B cell (primary cell): ENCODE measurements around the gene PLA2G4C. TPM values are rescaled to one million over a fixed set of nuclear protein-coding genes. Genes with fewer than 3 reads are reported as not detected.

Experiments
- ATAC-seq: fragments of 200-7000 bp; cut with Tn5 transposase; one replicate; pipeline ENCODE4 v1.10.0; 2021; ENCODE audit warnings: low read depth, mild to moderate bottlenecking, moderate number of reproducible peaks, moderate library complexity
- CTCF ChIA-PET: fragments of 350-600 bp; sonication (Branson Sonifier 250); formaldehyde crosslinking; loops from one replicate; lab custom pipeline; 2021; ENCODE audit warnings: antibody characterized with exemption, inconsistent platforms; lab: Charles Lee
- POLR2A ChIA-PET: fragments of 350-600 bp; sonication (Branson Sonifier 250); formaldehyde crosslinking; loops from one replicate; lab custom pipeline; 2021; ENCODE audit warnings: antibody characterized with exemption; lab: Charles Lee
- DNase-seq: peaks from one replicate; pipeline ENCODE4 v3.0.0; 2013
- H2AFZ ChIP-seq: 2 replicates; pipeline ENCODE4 v1.6.1; 2012; ENCODE audit warnings: mild to moderate bottlenecking, low read depth, low read length; ENCODE audit not compliant: insufficient read depth, poor library complexity, severe bottlenecking
- H3K27ac ChIP-seq, 2 donors: 1 replicate in 1 of 2; 2 replicates in 1 of 2; pipeline ENCODE4 v1.5.1; 2012 to 2013; ENCODE audit warnings: low read length in 2 of 2, mild to moderate bottlenecking in 2 of 2, moderate library complexity in 1 of 2
- H3K27me3 ChIP-seq, 4 experiments: fragments of 200-600 bp in 1 of 4; sonication (generic) in 1 of 4; replicated peaks in 1 of 4; 1 replicate in 2 of 4; 2 replicates in 2 of 4; pipeline versions ENCODE4 v1.6.1 to v1.7.0; 2013 to 2016; ENCODE audit warnings: low read length in 3 of 4, mild to moderate bottlenecking in 2 of 4, mixed read lengths in 1 of 4, moderate library complexity in 1 of 4; ENCODE audit not compliant: insufficient read depth in 4 of 4, control insufficient read depth in 3 of 4; ENCODE audit errors: control extremely low read depth in 1 of 4
- H3K36me3 ChIP-seq, 2 experiments: replicated peaks in 1 of 2; 1 replicate in 1 of 2; 2 replicates in 1 of 2; pipeline versions ENCODE4 v1.6.1 to v1.7.1; 2013; ENCODE audit warnings: low read length in 1 of 2; ENCODE audit not compliant: insufficient read depth in 2 of 2, control insufficient read depth in 1 of 2; ENCODE audit errors: control extremely low read depth in 1 of 2, extremely low read depth in 1 of 2
- H3K4me1 ChIP-seq, 2 donors: fragments of 200-600 bp in 1 of 2; sonication (generic) in 1 of 2; 1 replicate in 1 of 2; 2 replicates in 1 of 2; pipeline versions ENCODE4 v1.5.1 to v1.6.1; 2013 to 2017; ENCODE audit warnings: low read length in 2 of 2; ENCODE audit not compliant: control insufficient read depth in 2 of 2, insufficient read depth in 2 of 2
- H3K4me2 ChIP-seq: replicated peaks from 2 replicates; pipeline ENCODE3; 2012; ENCODE audit warnings: mild to moderate bottlenecking, low read depth, low read length; ENCODE audit not compliant: poor library complexity, severe bottlenecking
- H3K4me3 ChIP-seq, 5 experiments: fragments of 200-600 bp in 1 of 5; sonication (generic) in 1 of 5; 1 replicate in 3 of 5; 2 replicates in 2 of 5; pipeline versions ENCODE4 v1.5.1 to v1.7.0; 2011 to 2016; ENCODE audit warnings: low read length in 4 of 5, mild to moderate bottlenecking in 4 of 5, low read depth in 2 of 5, control low read depth in 1 of 5, moderate library complexity in 1 of 5; ENCODE audit not compliant: insufficient read depth in 1 of 5; ENCODE audit errors: control extremely low read depth in 1 of 5, extremely low read depth in 1 of 5
- H3K79me2 ChIP-seq: fragments of 200-600 bp; sonication (generic); one replicate; pipeline ENCODE4 v1.6.0; 2016; ENCODE audit warnings: low read length; ENCODE audit not compliant: control insufficient read depth, insufficient read depth
- H3K9ac ChIP-seq: fragments of 200-600 bp; sonication (generic); 2 replicates; pipeline ENCODE4 v1.6.1; 2017; ENCODE audit warnings: mild to moderate bottlenecking, low read length, moderate library complexity
- H3K9me3 ChIP-seq, 3 donors: one replicate each; pipeline versions ENCODE4 v1.6.1 to v1.7.1; 2013; ENCODE audit warnings: low read length in 2 of 3; ENCODE audit not compliant: control insufficient read depth in 2 of 3, insufficient read depth in 1 of 3; ENCODE audit errors: control extremely low read depth in 1 of 3
- H4K20me1 ChIP-seq: 2 replicates; pipeline ENCODE4 v1.6.0; 2012; ENCODE audit warnings: mild to moderate bottlenecking, low read length; ENCODE audit not compliant: insufficient read depth, control insufficient read depth, poor library complexity, severe bottlenecking
- H3K27ac Mint-ChIP-seq: one replicate; pipeline ENCODE4 v1.8.0; 2021; ENCODE audit warnings: mixed read lengths
- H3K27me3 Mint-ChIP-seq: one replicate; pipeline ENCODE4 v1.8.0; 2021; ENCODE audit warnings: mixed read lengths
- H3K4me1 Mint-ChIP-seq: one replicate; pipeline ENCODE4 v1.8.0; 2021; ENCODE audit warnings: mixed read lengths
- H3K4me3 Mint-ChIP-seq: one replicate; pipeline ENCODE4 v1.8.0; 2021; ENCODE audit warnings: mixed read lengths
- H3K9me3 Mint-ChIP-seq: one replicate; pipeline ENCODE4 v1.8.0; 2022; ENCODE audit warnings: mixed read lengths; ENCODE audit not compliant: insufficient read depth
- CTCF ChIP-seq: fragments of 200-600 bp; IDR thresholded peaks from one replicate; pipeline ENCODE4 v1.8.0; 2022; ENCODE audit warnings: antibody characterized with exemption, mild to moderate bottlenecking
- EZH2 ChIP-seq: IDR thresholded peaks from 2 replicates; pipeline ENCODE4 v1.6.1; 2012; ENCODE audit warnings: borderline replicate concordance, low read depth, mild to moderate bottlenecking, moderate library complexity, low read length; ENCODE audit not compliant: insufficient read depth, poor library complexity, severe bottlenecking
- WGBS: methylation state at CpG from one replicate; pipeline ENCODE4 v1.1.5; 2013; ENCODE audit warnings: missing lambda C conversion rate; ENCODE audit not compliant: insufficient coverage; 5-methylcytosine and 5-hydroxymethylcytosine counted together
- intact Hi-C: fragments of 100-400 bp; cut with micrococcal nuclease; formaldehyde crosslinking; loops from one replicate; pipeline ENCODE4 v1.10.0; 2022
- polyA plus RNA-seq: library from polyadenylated mRNA; depleted of rRNA; stranded (reverse); fragments of >200 nt; gene quantifications from 2 replicates; pipeline ENCODE4 v1.2.3, GENCODE V29; 2012
- total RNA-seq, 2 donors: library from RNA; stranded (reverse); fragments of 120-200 nt in 1 of 2; gene quantifications; 1 replicate in 1 of 2; 2 replicates in 1 of 2; pipeline versions ENCODE4 v1.2.3 to v1.2.4, GENCODE V29; 2013 to 2022

The PLA2G4C gene
- total and polyA plus RNA-seq, 2 donors (not counting 1 experiment from before 2014, with no cell fraction given) = 11.1 to 12.3 TPM

- Mint-ChIP-seq H3K27me3 (peaks cover 40% of the 10 kb centered on the region), H3K9me3 (no peaks in the 10 kb centered on the region), H3K27ac (no peak overlapping the region), H3K4me1 (no peaks in the 10 kb centered on the region), H3K4me3 (no peak overlapping the region)
- no peaks in the 10 kb centered on the region for H4K20me1 ChIP-seq
- intact Hi-C loops = no loop called here
- no peak overlapping the region for H3K4me2 ChIP-seq
- H3K36me3 ChIP-seq = no peaks in the 10 kb centered on the region
- H3K9me3 ChIP-seq = peaks cover 0 to 15% (median 4%) of the 10 kb centered on the region in 3 donors
- no peak overlapping the region for H3K27ac ChIP-seq
- TF ChIP-seq CTCF = no peak
- no peak for ATAC-seq
- POLR2A ChIA-PET = no interaction called here
- WGBS = 80% methylated on average over 1 of the region's 2 CpGs
- H3K9ac ChIP-seq = no peak overlapping the region
- H3K27me3 ChIP-seq = peaks cover 0 to 10% (median 0%) of the 10 kb centered on the region in 4 experiments
- no peaks in the 10 kb centered on the region for H3K4me1 ChIP-seq
- no peak for DNase-seq
- H2AFZ ChIP-seq = no peak overlapping the region
- CTCF ChIA-PET = no interaction called here
- no peaks in the 10 kb centered on the region for H3K79me2 ChIP-seq
- no peak overlapping the region for H3K4me3 ChIP-seq
These were observed 68.6 kb downstream of the PLA2G4C start for GRCh38 chr19:48041877-48042580.

- Histone ChIP-seq H3K79me2 (no peaks in the 10 kb centered on the region), H3K27ac (no peak overlapping the region), H2AFZ (no peak overlapping the region), H3K27me3 (peaks cover 0 to 6% (median 0%) of the 10 kb centered on the region in 4 experiments), H3K9me3 (peaks cover 0 to 16% (median 16%) of the 10 kb centered on the region in 3 donors), H3K36me3 (no peaks in the 10 kb centered on the region), H3K4me1 (no peaks in the 10 kb centered on the region), H3K4me2 (no peak overlapping the region), H4K20me1 (no peaks in the 10 kb centered on the region), H3K9ac (no peak overlapping the region), H3K4me3 (no peak overlapping the region)
- H3K27ac Mint-ChIP-seq = no peak overlapping the region
- peaks cover 5% of the 10 kb centered on the region for H3K9me3 Mint-ChIP-seq
- H3K27me3 Mint-ChIP-seq = peaks cover 33% of the 10 kb centered on the region
- DNase-seq = no peak
- ChIA-PET CTCF (no interaction called here), POLR2A (no interaction called here)
- H3K4me1 Mint-ChIP-seq = no peaks in the 10 kb centered on the region
- WGBS = no CpG with 5 or more reads among the region's 2 CpGs
- no peak for ATAC-seq
- no peak overlapping the region for H3K4me3 Mint-ChIP-seq
- TF ChIP-seq EZH2 (no peak), CTCF (no peak)
- intact Hi-C loops = no loop called here
These were observed 73.9 kb downstream of the PLA2G4C start for GRCh38 chr19:48036765-48037164.
